SU-DHL-6 (cell line): ENCODE measurements around the gene CEP85.

ENCODE experiments used
- H2AFZ ChIP-seq: fragments of 200-600 bp; sonication (generic); 2 replicates; pipeline ENCODE4 v1.6.1; 2014; ENCODE audit warnings: low read depth, mild to moderate bottlenecking, moderate library complexity, mixed read lengths, antibody characterized with exemption, low read length; ENCODE audit not compliant: severe bottlenecking
- H3F3A ChIP-seq: fragments of 200-600 bp; shearing (Covaris generic); 2 replicates; pipeline ENCODE4 v1.6.0; 2016; ENCODE audit warnings: antibody characterized with exemption, mild to moderate bottlenecking; ENCODE audit not compliant: insufficient read depth
- H3K27ac ChIP-seq: fragments of 200-600 bp; sonication (generic); 2 replicates; pipeline ENCODE4 v1.5.1; 2016; ENCODE audit warnings: low read depth, mild to moderate bottlenecking, low read length, moderate library complexity, mixed read lengths
- H3K27me3 ChIP-seq: fragments of 200-600 bp; sonication (generic), shearing (Covaris generic); 2 replicates; pipeline ENCODE4 v1.6.0; 2014; ENCODE audit warnings: mild to moderate bottlenecking, low read length
- H3K36me3 ChIP-seq: fragments of 200-600 bp; sonication (generic); 2 replicates; pipeline ENCODE4 v1.6.1; 2014; ENCODE audit warnings: mild to moderate bottlenecking, low read length, mixed read lengths
- H3K4me2 ChIP-seq: fragments of 300-600, 200-600 bp; shearing (Covaris generic), sonication (generic); 2 replicates; pipeline ENCODE4 v1.6.0; 2014; ENCODE audit warnings: low read length, low read depth, mild to moderate bottlenecking; ENCODE audit not compliant: poor library complexity, severe bottlenecking
- H3K4me3 ChIP-seq: fragments of 200-600 bp; sonication (generic); 2 replicates; pipeline ENCODE4 v1.5.1; 2014; ENCODE audit warnings: antibody characterized with exemption, low read length, mild to moderate bottlenecking, mixed read lengths; ENCODE audit not compliant: insufficient read depth, poor library complexity, severe bottlenecking
- H3K79me2 ChIP-seq: fragments of 200-600 bp; sonication (generic); 2 replicates; pipeline ENCODE4 v1.6.1; 2014; ENCODE audit warnings: mild to moderate bottlenecking, low read length, moderate library complexity; ENCODE audit not compliant: insufficient read depth
- H3K9ac ChIP-seq: fragments of 200-600 bp; sonication (generic); 2 replicates; pipeline ENCODE4 v1.7.0; 2014; ENCODE audit warnings: mild to moderate bottlenecking, low read length
- H3K9me2 ChIP-seq: fragments of 200-600 bp; sonication (generic); replicated peaks from 2 replicates; pipeline ENCODE4 v1.6.1; 2014; ENCODE audit warnings: low read length; ENCODE audit not compliant: insufficient read depth
- H3K9me3 ChIP-seq: fragments of 200-600 bp; sonication (generic); 2 replicates; pipeline ENCODE4 v1.6.1; 2014; ENCODE audit warnings: low read length, mixed read lengths; ENCODE audit not compliant: insufficient read depth
- H4K20me1 ChIP-seq: fragments of 200-600 bp; sonication (generic); 2 replicates; pipeline ENCODE4 v1.6.1; 2014; ENCODE audit warnings: low read depth, mild to moderate bottlenecking, antibody characterized with exemption, low read length, moderate library complexity, mixed read lengths
- CTCF ChIP-seq: fragments of 200-600 bp; sonication (generic); IDR thresholded peaks from one replicate; pipeline ENCODE4 v1.5.1; 2017; ENCODE audit warnings: antibody characterized with exemption, mild to moderate bottlenecking, low read length, moderate library complexity; ENCODE audit not compliant: insufficient read depth, poor library complexity, severe bottlenecking
- EZH2phosphoT487 ChIP-seq: fragments of 200-600 bp; sonication (generic), shearing (Covaris generic); conservative IDR thresholded peaks from 2 replicates; pipeline ENCODE4 v1.6.1; 2018; ENCODE audit warnings: mild to moderate bottlenecking, antibody characterized with exemption, low read length, moderate library complexity, mixed read lengths

CEP85 gene

GRCh38 chr1:26203642-26204318 lies 30.2 kb upstream of the CEP85 start:
- no peak overlapping the region for H3K27ac ChIP-seq
- no peaks in the 10 kb centered on the region for H3K79me2 ChIP-seq
- H4K20me1 ChIP-seq = no peaks in the 10 kb centered on the region
- no peak overlapping the region for H3K4me3 ChIP-seq
- H3K9me2 ChIP-seq = no peaks in the 10 kb centered on the region
- no peaks in the 10 kb centered on the region for H3K9me3 ChIP-seq
- TF ChIP-seq CTCF = no peak
- H3K4me2 ChIP-seq = no peak overlapping the region
- no peaks in the 10 kb centered on the region for H3K27me3 ChIP-seq
- no peaks in the 10 kb centered on the region for H3K36me3 ChIP-seq
- no peak overlapping the region for H3K9ac ChIP-seq
- no peak overlapping the region for H2AFZ ChIP-seq
- H3F3A ChIP-seq = no peaks in the 10 kb centered on the region

- H3K27ac ChIP-seq = no peak overlapping the region
- H3K9me3 ChIP-seq = no peaks in the 10 kb centered on the region
- no peaks in the 10 kb centered on the region for H3K27me3 ChIP-seq
- TF ChIP-seq CTCF (no peak), EZH2phosphoT487 (no peak)
- H3F3A ChIP-seq = no peaks in the 10 kb centered on the region
- H3K9ac ChIP-seq = no peak overlapping the region
- H3K79me2 ChIP-seq = no peaks in the 10 kb centered on the region
- H3K9me2 ChIP-seq = no peaks in the 10 kb centered on the region
- no peaks in the 10 kb centered on the region for H4K20me1 ChIP-seq
- no peak overlapping the region for H3K4me2 ChIP-seq
- no peak overlapping the region for H3K4me3 ChIP-seq
- H2AFZ ChIP-seq = no peak overlapping the region
- no peaks in the 10 kb centered on the region for H3K36me3 ChIP-seq
Measured at GRCh38 chr1:26210147-26210870, 23.7 kb upstream of the CEP85 start.

GRCh38 chr1:26212726-26213125 lies 21.3 kb upstream of the CEP85 start:
- no peak overlapping the region for H2AFZ ChIP-seq
- H3K36me3 ChIP-seq = no peaks in the 10 kb centered on the region
- H3K4me3 ChIP-seq = no peak overlapping the region
- H3K9ac ChIP-seq = no peak overlapping the region
- no peaks in the 10 kb centered on the region for H3K9me3 ChIP-seq
- H3K27me3 ChIP-seq = no peaks in the 10 kb centered on the region
- H3F3A ChIP-seq = no peaks in the 10 kb centered on the region
- H4K20me1 ChIP-seq = no peaks in the 10 kb centered on the region
- H3K79me2 ChIP-seq = no peaks in the 10 kb centered on the region
- H3K4me2 ChIP-seq = no peak overlapping the region
- no peaks in the 10 kb centered on the region for H3K9me2 ChIP-seq
- no peak overlapping the region for H3K27ac ChIP-seq
- TF ChIP-seq EZH2phosphoT487 (no peak), CTCF (no peak)
